ENCODE data around the gene TFR2. TPM values are rescaled to one million over a fixed set of nuclear protein-coding genes. Genes with fewer than 3 reads are reported as not detected.
A peak's percentile ranks its signal among the peaks of the same experiment; 100 is the strongest.

The TFR2 gene
- total and polyA plus RNA-seq, 2 donors (not counting 1 experiment from before 2014, with no cell fraction given), result 5.9 to 10.0 TPM

- Histone ChIP-seq H3K9ac (ENCODE audit: low read length) (no peak overlapping the region), H3K4me1 (ENCODE audit: control insufficient read depth in 2 of 2, insufficient read depth in 2 of 2, low read length in 2 of 2) (peaks cover 0 to 5% of the 10 kb centered on the region in 2 donors), H3K9me3 (ENCODE audit: control extremely low read depth in 1 of 3, control insufficient read depth in 2 of 3, insufficient read depth in 1 of 3, low read length in 2 of 3) (no peaks in the 10 kb centered on the region), H2AFZ (ENCODE audit: insufficient read depth, low read depth, low read length, poor library complexity, severe bottlenecking) (no peak overlapping the region), H4K20me1 (ENCODE audit: control insufficient read depth, insufficient read depth, low read length, poor library complexity, severe bottlenecking) (no peaks in the 10 kb centered on the region), H3K27ac (ENCODE audit: low read length in 2 of 2) (no peak overlapping the region), H3K4me3 (ENCODE audit: control extremely low read depth in 1 of 5, extremely low read depth in 1 of 5, insufficient read depth in 1 of 5, low read depth in 2 of 5, low read length in 4 of 5) (no peak overlapping the region), H3K79me2 (ENCODE audit: control insufficient read depth, insufficient read depth, low read length) (no peaks in the 10 kb centered on the region), H3K27me3 (replicated peaks in 1 of 4; ENCODE audit: control extremely low read depth in 1 of 4, control insufficient read depth in 3 of 4, insufficient read depth in 4 of 4, low read length in 3 of 4) (no peaks in the 10 kb centered on the region), H3K36me3 (replicated peaks in 1 of 2; ENCODE audit: control extremely low read depth in 1 of 2, control insufficient read depth in 1 of 2, extremely low read depth in 1 of 2, insufficient read depth in 2 of 2, low read length in 1 of 2) (no peaks in the 10 kb centered on the region), H3K4me2 (replicated peaks; ENCODE audit: low read depth, low read length, poor library complexity, severe bottlenecking) (no peak overlapping the region)
- H3K4me3 Mint-ChIP-seq, result no peak overlapping the region
- TF ChIP-seq CTCF (IDR thresholded peaks at IDR 0.05), result no peak
- TF ChIP-seq EZH2 (IDR thresholded peaks at IDR 0.05; ENCODE audit: borderline replicate concordance, insufficient read depth, low read depth, low read length, poor library complexity, severe bottlenecking), result no peak
- H3K27ac Mint-ChIP-seq, result no peak overlapping the region
- no peaks in the 10 kb centered on the region for H3K9me3 Mint-ChIP-seq (ENCODE audit: insufficient read depth)
- peaks cover 3% of the 10 kb centered on the region for H3K27me3 Mint-ChIP-seq
- POLR2A ChIA-PET, result no interaction called here
- H3K4me1 Mint-ChIP-seq, result no peaks in the 10 kb centered on the region
- intact Hi-C loops (cut with micrococcal nuclease), result no loop called here
- no CpG with 5 or more reads among the region's 2 CpGs for WGBS (ENCODE audit: insufficient coverage)
- DNase-seq (no peak), ATAC-seq (ENCODE audit: low read depth) (no peak)
- CTCF ChIA-PET, result interaction anchor here (1.2 kb wide), 1 partner anchor 33 kb away, joined by 5 read pairs; no protein-coding TSS in a partner anchor
These were observed 26.7 kb upstream of the TFR2 start for GRCh38 chr7:100668069-100668449.

- Mint-ChIP-seq H3K9me3 (ENCODE audit: insufficient read depth) (no peaks in the 10 kb centered on the region), H3K4me3 (no peak overlapping the region), H3K4me1 (no peaks in the 10 kb centered on the region), H3K27me3 (peaks cover 3% of the 10 kb centered on the region), H3K27ac (no peak overlapping the region)
- peak overlapping the region; percentile 19 for H2AFZ ChIP-seq (ENCODE audit: insufficient read depth, low read depth, low read length, poor library complexity, severe bottlenecking)
- no peaks in the 10 kb centered on the region for H3K27me3 ChIP-seq (replicated peaks in 1 of 4; ENCODE audit: control extremely low read depth in 1 of 4, control insufficient read depth in 3 of 4, insufficient read depth in 4 of 4, low read length in 3 of 4)
- H3K9me3 ChIP-seq (ENCODE audit: control extremely low read depth in 1 of 3, control insufficient read depth in 2 of 3, insufficient read depth in 1 of 3, low read length in 2 of 3), result no peaks in the 10 kb centered on the region
- H3K4me2 ChIP-seq (replicated peaks; ENCODE audit: low read depth, low read length, poor library complexity, severe bottlenecking), result no peak overlapping the region
- 69% methylated on average over 15 of the region's 16 CpGs for WGBS (ENCODE audit: insufficient coverage)
- no peaks in the 10 kb centered on the region for H3K79me2 ChIP-seq (ENCODE audit: control insufficient read depth, insufficient read depth, low read length)
- H3K36me3 ChIP-seq (replicated peaks in 1 of 2; ENCODE audit: control extremely low read depth in 1 of 2, control insufficient read depth in 1 of 2, extremely low read depth in 1 of 2, insufficient read depth in 2 of 2, low read length in 1 of 2), result no peaks in the 10 kb centered on the region
- no peaks in the 10 kb centered on the region for H4K20me1 ChIP-seq (ENCODE audit: control insufficient read depth, insufficient read depth, low read length, poor library complexity, severe bottlenecking)
- H3K9ac ChIP-seq (ENCODE audit: low read length), result no peak overlapping the region
- H3K4me1 ChIP-seq (ENCODE audit: control insufficient read depth in 2 of 2, insufficient read depth in 2 of 2, low read length in 2 of 2), result no peaks in the 10 kb centered on the region
- DNase-seq (no peak), ATAC-seq (ENCODE audit: low read depth) (no peak)
- ChIA-PET CTCF (interaction anchor here (0.6 to 1.2 kb wide), 2 partner anchors 33 kb away, joined by 5 read pairs; no protein-coding TSS in a partner anchor), POLR2A (no interaction called here)
- intact Hi-C loops (cut with micrococcal nuclease), result no loop called here
- no peak overlapping the region for H3K27ac ChIP-seq (ENCODE audit: low read length in 2 of 2)
- no peak overlapping the region for H3K4me3 ChIP-seq (ENCODE audit: control extremely low read depth in 1 of 5, extremely low read depth in 1 of 5, insufficient read depth in 1 of 5, low read depth in 2 of 5, low read length in 4 of 5)
- no peak for TF ChIP-seq EZH2 (IDR thresholded peaks at IDR 0.05; ENCODE audit: borderline replicate concordance, insufficient read depth, low read depth, low read length, poor library complexity, severe bottlenecking)
- no peak for TF ChIP-seq CTCF (IDR thresholded peaks at IDR 0.05)
These were observed 26.1 kb upstream of the TFR2 start for GRCh38 chr7:100667331-100668068.

All from B cell (primary cell).